ENCODE data around the gene TUB. TPM values are rescaled to one million over a fixed set of nuclear protein-coding genes. Genes with fewer than 3 reads are reported as not detected.

The TUB gene
- total and polyA plus RNA-seq, 11 donors = 4.7 to 38.8 (median 18.4) TPM

GRCh38 chr11:8080069-8080670, 841 bp upstream of the TUB start:
- Histone ChIP-seq H3K36me3 (no peaks in the 10 kb centered on the region), H3K4me3 (peak overlapping the region in 11 of 12 donors; percentile 37 to 76 (median 63)), H3K4me1 (peaks cover 0 to 45% (median 28%) of the 10 kb centered on the region in 12 donors), H3K27me3 (peaks cover 0 to 10% (median 0%) of the 10 kb centered on the region in 9 donors), H3K9me3 (no peaks in the 10 kb centered on the region), H3K27ac (peak overlapping the region in 3 of 12 donors; percentile 24 to 62 (median 53))
- WGBS, 4 donors = 88 to 89% (median 88%) methylated on average over 24 of the region's 24 CpGs
- TF ChIP-seq CTCF (IDR thresholded peaks at IDR 0.05) (no peak), POLR2A (IDR thresholded peaks at IDR 0.05) (no peak)
- intact Hi-C loops (cut with DNase I) = no loop called here
- DNase-seq (peak in 1 of 5 donors; percentile 48), ATAC-seq (no peak)

- Histone ChIP-seq H3K9me3 (no peaks in the 10 kb centered on the region), H3K36me3 (no peaks in the 10 kb centered on the region), H3K4me1 (peaks cover 4 to 60% (median 39%) of the 10 kb centered on the region in 12 donors), H3K4me3 (peak overlapping the region; percentile 49 to 76 (median 61)), H3K27me3 (peaks cover 0 to 10% (median 0%) of the 10 kb centered on the region in 9 donors), H3K27ac (peak overlapping the region in 5 of 12 donors; percentile 31 to 64 (median 53))
- no peak for TF ChIP-seq CTCF (IDR thresholded peaks at IDR 0.05)
- TF ChIP-seq POLR2A (IDR thresholded peaks at IDR 0.05) = no peak
- peak; percentile 9 to 25 (median 18) for ATAC-seq
- DNase-seq = peak in 1 of 5 donors; percentile 55
- intact Hi-C loops (cut with DNase I) = no loop called here
- WGBS, 4 donors = 28 to 50% (median 31%) methylated on average over 6 to 24 of the region's 24 CpGs
Observed at GRCh38 chr11:8081591-8082250, 710 bp downstream of the TUB start.

- WGBS, 4 donors = 84 to 90% (median 87%) methylated on average over 13 to 15 of the region's 15 CpGs
- Histone ChIP-seq H3K36me3 (no peaks in the 10 kb centered on the region), H3K9me3 (no peaks in the 10 kb centered on the region), H3K4me3 (peak overlapping the region in 1 of 12 donors; percentile 71), H3K4me1 (peaks cover 6 to 67% (median 43%) of the 10 kb centered on the region in 12 donors), H3K27me3 (peaks cover 0 to 10% (median 0%) of the 10 kb centered on the region in 9 donors), H3K27ac (peak overlapping the region in 1 of 12 donors; percentile 21)
- intact Hi-C loops (cut with DNase I) = no loop called here
- TF ChIP-seq POLR2A (IDR thresholded peaks at IDR 0.05) = no peak
- TF ChIP-seq CTCF (IDR thresholded peaks at IDR 0.05) = no peak
- ATAC-seq = peak in 1 of 4 donors; percentile 26
- DNase-seq = peak in 1 of 5 donors; percentile 33
Observed at GRCh38 chr11:8082391-8083087, 1.5 kb downstream of the TUB start.

GRCh38 chr11:8083088-8083395, 2.0 kb downstream of the TUB start:
- H3K4me3 ChIP-seq = no peak overlapping the region
- intact Hi-C loops (cut with DNase I) = no loop called here
- H3K4me1 ChIP-seq = peaks cover 6 to 67% (median 43%) of the 10 kb centered on the region in 12 donors
- H3K36me3 ChIP-seq = no peaks in the 10 kb centered on the region
- TF ChIP-seq POLR2A (IDR thresholded peaks at IDR 0.05) (no peak), CTCF (IDR thresholded peaks at IDR 0.05) (no peak)
- H3K9me3 ChIP-seq = no peaks in the 10 kb centered on the region
- ATAC-seq (no peak), DNase-seq (peak in 1 of 5 donors; percentile 10)
- whole genome bisulfite sequencing, 4 donors = 80 to 81% (median 81%) methylated on average over 9 of the region's 9 CpGs
- peak overlapping the region in 2 of 12 donors; percentile 7 to 21 for H3K27ac ChIP-seq
- peaks cover 0 to 10% (median 0%) of the 10 kb centered on the region in 9 donors for H3K27me3 ChIP-seq
